ENCODE data around the gene LMAN2. TPM values are rescaled to one million over a fixed set of nuclear protein-coding genes. Genes with fewer than 3 reads are reported as not detected.
"Not testable (repeated sequence)": the region's sequence is repeated elsewhere in the genome, so short reads cannot be mapped to it uniquely, and the experiment has no call there.

Gene LMAN2
- polyA plus RNA-seq, 1 experiment, result 150 TPM

DNA sequence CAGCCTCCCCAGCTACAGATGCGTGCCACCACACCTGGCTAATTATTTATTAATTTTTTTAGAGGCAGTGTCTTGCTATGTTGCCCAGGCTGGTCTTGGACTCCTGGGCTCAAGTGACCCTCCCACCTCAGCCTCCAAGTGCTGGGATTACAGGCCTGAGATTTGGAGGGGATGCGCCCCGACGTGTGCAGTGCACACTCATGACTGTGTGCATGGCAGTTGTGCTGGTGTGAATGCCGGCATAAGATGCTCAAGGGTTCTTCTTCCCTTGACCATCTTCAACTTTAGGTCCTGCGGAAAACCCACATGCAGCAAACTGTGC, 29.3 kb upstream of the LMAN2 start:
- Histone ChIP-seq H3K27ac (ENCODE audit: low read depth, low read length) (no peak overlapping the region), H3K27me3 (ENCODE audit: control insufficient read depth, insufficient read depth, low read length) (peaks cover 23% of the 10 kb centered on the region), H3K4me3 (ENCODE audit: low read depth, low read length) (no peak overlapping the region), H3K9me3 (ENCODE audit: control insufficient read depth, insufficient read depth, low read length) (no peaks in the 10 kb centered on the region)
- TF ChIP-seq, protein P1, sequence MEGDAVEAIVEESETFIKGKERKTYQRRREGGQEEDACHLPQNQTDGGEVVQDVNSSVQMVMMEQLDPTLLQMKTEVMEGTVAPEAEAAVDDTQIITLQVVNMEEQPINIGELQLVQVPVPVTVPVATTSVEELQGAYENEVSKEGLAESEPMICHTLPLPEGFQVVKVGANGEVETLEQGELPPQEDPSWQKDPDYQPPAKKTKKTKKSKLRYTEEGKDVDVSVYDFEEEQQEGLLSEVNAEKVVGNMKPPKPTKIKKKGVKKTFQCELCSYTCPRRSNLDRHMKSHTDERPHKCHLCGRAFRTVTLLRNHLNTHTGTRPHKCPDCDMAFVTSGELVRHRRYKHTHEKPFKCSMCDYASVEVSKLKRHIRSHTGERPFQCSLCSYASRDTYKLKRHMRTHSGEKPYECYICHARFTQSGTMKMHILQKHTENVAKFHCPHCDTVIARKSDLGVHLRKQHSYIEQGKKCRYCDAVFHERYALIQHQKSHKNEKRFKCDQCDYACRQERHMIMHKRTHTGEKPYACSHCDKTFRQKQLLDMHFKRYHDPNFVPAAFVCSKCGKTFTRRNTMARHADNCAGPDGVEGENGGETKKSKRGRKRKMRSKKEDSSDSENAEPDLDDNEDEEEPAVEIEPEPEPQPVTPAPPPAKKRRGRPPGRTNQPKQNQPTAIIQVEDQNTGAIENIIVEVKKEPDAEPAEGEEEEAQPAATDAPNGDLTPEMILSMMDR (IDR thresholded peaks at IDR 0.05; ENCODE audit: low read depth, low read length), result no peak
- no peak for DNase-seq (ENCODE audit: low read depth, low spot score)
- CTCF ChIA-PET, result interaction anchor here (1.0 to 5.9 kb wide), 4 partner anchors 10 to 23 kb away, joined by 3 to 57 read pairs (median 8); no protein-coding TSS in a partner anchor
- POLR2A ChIA-PET, result interaction anchor here (1.0 kb wide), 1 partner anchor 29 kb away, joined by 3 read pairs; the partner anchor contains the start of gene LMAN2

DNA sequence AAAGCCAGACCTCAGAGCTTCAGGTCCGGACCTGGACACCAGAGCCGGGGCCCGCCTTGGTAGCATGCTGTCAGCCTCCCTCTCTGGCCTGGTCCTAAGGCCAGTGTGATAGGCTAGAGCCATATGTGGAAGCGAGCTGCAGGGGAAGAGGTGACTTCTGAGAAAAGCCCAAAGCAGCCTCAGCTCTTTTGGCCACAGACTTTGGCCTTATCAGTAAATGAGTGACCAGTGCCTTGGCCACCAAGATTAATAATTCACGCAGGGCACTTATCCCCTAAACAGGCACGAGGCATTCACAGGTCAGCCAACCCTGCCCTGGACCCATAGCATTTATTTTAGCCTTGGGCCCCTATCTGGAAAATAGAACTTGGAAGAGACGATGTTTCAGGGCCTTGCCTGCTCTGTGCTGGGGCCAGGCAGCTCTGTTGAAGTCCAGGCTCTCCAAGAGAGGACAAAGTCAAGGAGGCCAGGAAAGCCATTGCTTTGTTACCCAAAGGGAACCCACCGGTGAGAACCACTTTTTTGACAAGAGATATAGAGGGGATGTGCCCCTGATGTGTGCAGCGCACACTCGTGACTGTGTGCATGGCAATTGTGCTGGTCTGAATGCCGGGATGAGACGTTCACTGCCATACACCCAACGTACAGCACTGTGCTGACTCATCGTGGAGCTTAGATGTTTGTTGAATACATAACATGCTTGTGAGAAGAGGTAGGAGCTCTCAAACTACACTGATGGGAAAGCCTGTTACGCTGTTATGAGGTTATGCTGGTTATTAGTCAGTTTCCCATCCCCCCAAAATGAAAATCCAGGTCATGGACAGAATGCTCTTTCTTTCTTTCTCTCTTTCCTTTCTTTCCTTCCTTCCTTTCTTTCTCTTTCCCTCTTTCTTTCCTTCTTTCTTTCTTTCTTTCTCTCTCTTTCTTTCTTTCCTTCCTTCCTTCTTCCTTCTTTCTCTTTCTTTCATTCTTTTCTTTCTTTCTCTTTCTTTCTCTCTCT, 27.7 kb upstream of the LMAN2 start:
- DNase-seq (ENCODE audit: low read depth, low spot score), result peak; percentile 82
- Histone ChIP-seq H3K4me3 (ENCODE audit: low read depth, low read length) (no peak overlapping the region), H3K27me3 (ENCODE audit: control insufficient read depth, insufficient read depth, low read length) (peaks cover 12% of the 10 kb centered on the region), H3K9me3 (ENCODE audit: control insufficient read depth, insufficient read depth, low read length) (no peaks in the 10 kb centered on the region), H3K27ac (ENCODE audit: low read depth, low read length) (peak overlapping the region; percentile 81)
- CTCF ChIA-PET, result interaction anchor here (0.6 to 5.9 kb wide), 11 partner anchors 8 to 661 kb away, joined by 3 to 57 read pairs (median 5); no protein-coding TSS in a partner anchor
- TF ChIP-seq, protein P1 (IDR thresholded peaks at IDR 0.05; ENCODE audit: low read depth, low read length), result no peak
- POLR2A ChIA-PET, result interaction anchor here (0.7 to 1.7 kb wide), 9 partner anchors 8 to 118 kb away, joined by 3 to 6 read pairs (median 5); partner anchors contain the start of genes LMAN2 and PDLIM7

DNA sequence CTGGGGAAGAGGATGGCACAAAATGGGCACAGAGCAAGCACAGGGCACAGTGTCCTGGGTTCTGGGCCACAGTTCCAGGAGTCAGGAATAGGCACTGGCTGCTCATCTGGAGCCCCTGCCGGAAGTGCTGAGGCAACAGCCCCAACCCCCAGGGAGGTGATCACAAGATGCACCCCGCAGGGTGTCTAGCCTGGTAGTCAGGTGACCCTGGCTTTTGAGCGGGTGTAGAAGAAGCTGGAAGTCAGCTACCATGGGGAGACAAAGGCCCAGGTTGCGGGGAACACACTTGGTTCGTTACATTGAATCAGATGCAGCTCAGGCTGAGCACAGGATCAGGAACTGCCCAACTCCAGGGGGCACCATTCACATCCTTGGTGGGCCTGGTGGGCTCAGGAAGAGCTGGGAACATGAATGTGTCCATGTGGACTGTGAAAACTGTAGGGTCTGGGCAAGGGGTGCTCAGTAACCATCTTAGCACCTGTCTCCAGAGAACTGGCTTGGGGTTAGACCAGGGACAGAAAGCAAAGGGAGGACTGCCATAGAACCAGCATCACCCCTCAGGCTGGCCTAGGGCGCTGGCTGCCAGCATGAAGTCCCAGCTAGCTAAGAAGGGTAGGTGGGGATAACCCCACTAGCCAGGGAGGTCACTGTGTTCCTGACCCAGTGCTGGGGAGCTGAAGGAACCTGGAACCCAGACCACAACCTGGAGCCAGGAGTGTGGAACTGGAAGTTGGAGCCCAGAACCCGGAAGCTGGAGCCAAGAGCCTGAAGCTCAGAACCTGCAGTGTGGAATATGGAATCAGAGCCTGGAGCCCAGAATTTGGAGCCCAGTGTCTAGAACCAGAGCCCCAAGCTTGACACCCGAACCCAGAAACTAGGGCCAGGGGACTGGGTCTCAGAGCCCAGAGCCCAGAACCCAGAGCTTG, 26.6 kb upstream of the LMAN2 start:
- CTCF ChIA-PET, result interaction anchor here (0.9 to 5.9 kb wide), 8 partner anchors 7 to 265 kb away, joined by 3 to 57 read pairs (median 7); no protein-coding TSS in a partner anchor
- TF ChIP-seq, protein P1 (IDR thresholded peaks at IDR 0.05; ENCODE audit: low read depth, low read length), result no peak
- POLR2A ChIA-PET, result interaction anchor here (0.5 to 1.7 kb wide), 4 partner anchors 7 to 37 kb away, joined by 3 to 6 read pairs (median 4); partner anchors contain the start of gene LMAN2
- no peak for DNase-seq (ENCODE audit: low read depth, low spot score)
- Histone ChIP-seq H3K9me3 (ENCODE audit: control insufficient read depth, insufficient read depth, low read length) (no peaks in the 10 kb centered on the region), H3K4me3 (ENCODE audit: low read depth, low read length) (no peak overlapping the region), H3K27ac (ENCODE audit: low read depth, low read length) (no peak overlapping the region), H3K27me3 (ENCODE audit: control insufficient read depth, insufficient read depth, low read length) (peaks cover 7% of the 10 kb centered on the region)

DNA sequence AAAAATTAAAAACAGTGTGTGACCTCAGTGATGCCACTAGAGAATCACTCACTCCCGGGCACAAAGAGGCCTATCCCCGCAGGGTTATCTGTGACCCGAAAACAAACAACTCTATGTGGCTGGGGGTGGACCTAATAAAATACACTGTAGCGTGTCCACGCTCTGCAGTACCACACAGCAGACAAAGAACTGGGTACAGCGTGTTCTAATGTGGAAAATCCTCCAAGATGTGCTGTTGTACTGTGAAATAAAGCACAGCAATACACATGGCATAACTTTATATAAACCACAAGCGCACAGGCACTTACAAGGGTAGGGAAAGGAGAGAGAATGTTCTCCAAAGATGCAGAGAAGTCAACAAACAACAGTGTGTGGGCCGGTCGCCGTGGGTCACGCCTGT, 24.6 kb upstream of the LMAN2 start:
- CTCF ChIA-PET, result interaction anchor here (1.1 to 5.9 kb wide), 2 partner anchors 14 to 15 kb away, joined by 7 to 57 read pairs; no protein-coding TSS in a partner anchor
- DNase-seq (ENCODE audit: low read depth, low spot score), result no peak
- POLR2A ChIA-PET, result no interaction called here

DNA sequence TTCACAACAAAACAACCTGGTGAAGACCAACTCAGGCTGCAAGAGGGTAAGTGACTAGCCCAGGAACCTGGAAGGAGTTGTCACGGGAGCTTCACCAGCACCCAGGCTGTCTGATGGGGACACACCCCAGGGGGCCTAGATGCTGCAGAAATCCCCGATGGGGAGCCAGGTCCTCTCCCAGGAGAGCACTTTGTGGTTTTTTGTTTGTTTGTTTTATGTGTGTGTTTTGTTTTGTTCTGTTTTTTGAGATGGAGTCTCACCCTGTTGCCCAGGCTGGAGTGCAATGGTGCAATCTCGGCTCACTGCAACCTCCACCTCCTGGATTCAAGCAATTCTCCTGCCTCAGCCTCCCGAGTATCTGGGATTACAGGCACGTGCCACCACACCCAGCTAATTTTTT, 24.0 kb upstream of the LMAN2 start:
- H3K27me3 ChIP-seq (ENCODE audit: control insufficient read depth, insufficient read depth, low read length); H3K9me3 ChIP-seq (ENCODE audit: control insufficient read depth, insufficient read depth, low read length); DNase-seq (ENCODE audit: low read depth, low spot score); H3K4me3 ChIP-seq (ENCODE audit: low read depth, low read length); H3K27ac ChIP-seq (ENCODE audit: low read depth, low read length): not testable (repeated sequence)
- ChIA-PET POLR2A (interaction anchor here (1.0 kb wide), 1 partner anchor 9 kb away, joined by 3 read pairs; no protein-coding TSS in a partner anchor), CTCF (interaction anchor here (1.1 kb wide), 1 partner anchor 15 kb away, joined by 7 read pairs; no protein-coding TSS in a partner anchor)

More for the DNA sequence above, 24.6 kb upstream of the LMAN2 start:
- Histone ChIP-seq H3K27me3 (ENCODE audit: control insufficient read depth, insufficient read depth, low read length) (no peaks in the 10 kb centered on the region), H3K9me3 (ENCODE audit: control insufficient read depth, insufficient read depth, low read length) (no peaks in the 10 kb centered on the region), H3K4me3 (ENCODE audit: low read depth, low read length) (no peak overlapping the region), H3K27ac (ENCODE audit: low read depth, low read length) (no peak overlapping the region)
- TF ChIP-seq, protein P1 (IDR thresholded peaks at IDR 0.05; ENCODE audit: low read depth, low read length), result no peak

Measured in AG04450 (cell line).